Astrocyte (in vitro differentiated cells and primary cell): ENCODE measurements around the gene PPFIA1. TPM values are rescaled to one million over a fixed set of nuclear protein-coding genes. Genes with fewer than 3 reads are reported as not detected.

Experiments
- DNase-seq: peaks from one replicate; pipeline ENCODE4 v3.0.0-alpha.2; 2010; ENCODE audit warnings: low read depth
- FAIRE-seq: peaks from 2 replicates; lab custom pipeline; 2011; peaks lifted over from hg19 to GRCh38; lab: Jason Lieb, UNC
- H2AFZ ChIP-seq: 2 replicates; pipeline ENCODE4 v1.6.0; 2012; ENCODE audit warnings: low read depth, low read length, inconsistent platforms
- H3K27ac ChIP-seq: 2 replicates; pipeline ENCODE4 v1.5.1; 2011; ENCODE audit warnings: low read depth, low read length, inconsistent platforms
- H3K27me3 ChIP-seq: 2 replicates; pipeline ENCODE4 v1.6.0; 2011; ENCODE audit warnings: low read length, inconsistent platforms; ENCODE audit not compliant: insufficient read depth
- H3K36me3 ChIP-seq: 2 replicates; pipeline ENCODE4 v1.5.1; 2011; ENCODE audit warnings: low read length, inconsistent platforms; ENCODE audit not compliant: insufficient read depth
- H3K4me1 ChIP-seq: 2 replicates; pipeline ENCODE4 v1.5.1; 2011; ENCODE audit warnings: low read length, inconsistent platforms; ENCODE audit not compliant: insufficient read depth
- H3K4me2 ChIP-seq: 2 replicates; pipeline ENCODE4 v1.6.0; 2012; ENCODE audit warnings: low read length, inconsistent platforms
- H3K4me3 ChIP-seq: 2 replicates; pipeline ENCODE4 v1.5.1; 2011; ENCODE audit warnings: low read depth, mild to moderate bottlenecking, low read length, inconsistent platforms; ENCODE audit not compliant: insufficient read depth
- H3K79me2 ChIP-seq: 2 replicates; pipeline ENCODE4 v1.6.0; 2012; ENCODE audit warnings: mild to moderate bottlenecking, low read length, inconsistent platforms; ENCODE audit not compliant: insufficient read depth
- H3K9ac ChIP-seq: 2 replicates; pipeline ENCODE4 v1.6.0; 2012; ENCODE audit warnings: mild to moderate bottlenecking, low read length, inconsistent platforms
- H3K9me3 ChIP-seq: 2 replicates; pipeline ENCODE4 v1.5.1; 2012; ENCODE audit warnings: low read depth, mild to moderate bottlenecking, low read length, inconsistent platforms; ENCODE audit not compliant: insufficient read depth
- H4K20me1 ChIP-seq: 2 replicates; pipeline ENCODE4 v1.6.0; 2012; ENCODE audit warnings: low read length, inconsistent platforms; ENCODE audit not compliant: insufficient read depth
- H3K27ac Mint-ChIP-seq: one replicate; pipeline ENCODE4 v1.8.0; 2021; ENCODE audit warnings: mild to moderate bottlenecking, mixed read lengths; ENCODE audit not compliant: unreplicated experiment
- H3K27me3 Mint-ChIP-seq: one replicate; pipeline ENCODE4 v1.8.0; 2021; ENCODE audit warnings: low read depth, mixed read lengths; ENCODE audit not compliant: unreplicated experiment
- H3K36me3 Mint-ChIP-seq: one replicate; pipeline ENCODE4 v1.8.0; 2021; ENCODE audit warnings: low read depth, mixed read lengths; ENCODE audit not compliant: unreplicated experiment
- H3K4me1 Mint-ChIP-seq: one replicate; pipeline ENCODE4 v1.8.0; 2021; ENCODE audit warnings: low read depth, mixed read lengths; ENCODE audit not compliant: unreplicated experiment
- H3K4me3 Mint-ChIP-seq: one replicate; pipeline ENCODE4 v1.8.0; 2021; ENCODE audit warnings: mild to moderate bottlenecking, moderate library complexity, mixed read lengths; ENCODE audit not compliant: unreplicated experiment
- H3K9me3 Mint-ChIP-seq: one replicate; pipeline ENCODE4 v1.8.0; 2021; ENCODE audit warnings: mild to moderate bottlenecking, mixed read lengths; ENCODE audit not compliant: unreplicated experiment
- EZH2 ChIP-seq: IDR thresholded peaks from 2 replicates; pipeline ENCODE4 v1.6.1; 2012; ENCODE audit warnings: mild to moderate bottlenecking, low read length, inconsistent platforms; ENCODE audit not compliant: insufficient read depth
- total RNA-seq: library from RNA; stranded (reverse); gene quantifications from 2 replicates; pipeline ENCODE4 v1.2.1, GENCODE V29; 2021
- TF ChIP-seq, protein P1 (sequence below): IDR thresholded peaks from 2 replicates; pipeline ENCODE4 v1.5.1; 2011; ENCODE audit warnings: low read depth, mild to moderate bottlenecking, inconsistent platforms, low read length, moderate library complexity; ENCODE audit not compliant: insufficient read depth

The PPFIA1 gene
- total RNA-seq, 1 donor from 2014 or later: 54.7 TPM

DNA sequence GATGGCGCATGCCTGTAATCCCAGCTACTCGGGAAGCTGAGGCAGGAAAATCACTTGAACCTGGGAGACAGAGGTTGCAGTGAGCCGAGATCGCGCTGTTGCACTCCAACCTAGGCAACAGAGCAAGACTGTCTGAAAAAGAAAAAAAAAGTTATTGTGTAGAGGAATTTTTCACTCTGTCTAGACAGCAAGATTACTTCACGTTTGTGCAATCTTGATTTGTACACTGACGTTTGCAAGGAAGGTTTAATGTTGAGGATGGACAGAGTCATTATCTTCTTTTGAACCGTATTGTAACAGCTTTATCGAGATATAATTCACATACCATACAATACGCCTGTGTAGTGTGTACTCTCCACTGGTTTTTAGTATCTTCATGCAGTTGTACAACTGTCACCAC lies 131.5 kb downstream of the PPFIA1 start:
- H3K36me3 ChIP-seq: peaks cover 17% of the 10 kb centered on the region
- no peak overlapping the region for H3K4me3 ChIP-seq
- H4K20me1 ChIP-seq: peaks cover 74% of the 10 kb centered on the region
- Mint-ChIP-seq H3K4me3 (no peak overlapping the region), H3K27ac (no peak overlapping the region), H3K4me1 (peaks cover 26% of the 10 kb centered on the region), H3K9me3 (no peaks in the 10 kb centered on the region), H3K36me3 (peaks cover 6% of the 10 kb centered on the region), H3K27me3 (no peaks in the 10 kb centered on the region)
- H3K4me1 ChIP-seq: peaks cover 24% of the 10 kb centered on the region
- H3K27ac ChIP-seq: no peak overlapping the region
- H3K79me2 ChIP-seq: peaks cover 98% of the 10 kb centered on the region
- TF ChIP-seq, protein P1, sequence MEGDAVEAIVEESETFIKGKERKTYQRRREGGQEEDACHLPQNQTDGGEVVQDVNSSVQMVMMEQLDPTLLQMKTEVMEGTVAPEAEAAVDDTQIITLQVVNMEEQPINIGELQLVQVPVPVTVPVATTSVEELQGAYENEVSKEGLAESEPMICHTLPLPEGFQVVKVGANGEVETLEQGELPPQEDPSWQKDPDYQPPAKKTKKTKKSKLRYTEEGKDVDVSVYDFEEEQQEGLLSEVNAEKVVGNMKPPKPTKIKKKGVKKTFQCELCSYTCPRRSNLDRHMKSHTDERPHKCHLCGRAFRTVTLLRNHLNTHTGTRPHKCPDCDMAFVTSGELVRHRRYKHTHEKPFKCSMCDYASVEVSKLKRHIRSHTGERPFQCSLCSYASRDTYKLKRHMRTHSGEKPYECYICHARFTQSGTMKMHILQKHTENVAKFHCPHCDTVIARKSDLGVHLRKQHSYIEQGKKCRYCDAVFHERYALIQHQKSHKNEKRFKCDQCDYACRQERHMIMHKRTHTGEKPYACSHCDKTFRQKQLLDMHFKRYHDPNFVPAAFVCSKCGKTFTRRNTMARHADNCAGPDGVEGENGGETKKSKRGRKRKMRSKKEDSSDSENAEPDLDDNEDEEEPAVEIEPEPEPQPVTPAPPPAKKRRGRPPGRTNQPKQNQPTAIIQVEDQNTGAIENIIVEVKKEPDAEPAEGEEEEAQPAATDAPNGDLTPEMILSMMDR: no peak
- no peak for TF ChIP-seq EZH2
- FAIRE-seq (no peak), DNase-seq (no peak)
- H3K4me2 ChIP-seq: no peak overlapping the region
- no peaks in the 10 kb centered on the region for H3K9me3 ChIP-seq
- H3K9ac ChIP-seq: no peak overlapping the region
- no peaks in the 10 kb centered on the region for H3K27me3 ChIP-seq
- no peak overlapping the region for H2AFZ ChIP-seq

- Mint-ChIP-seq H3K4me1 (peaks cover 24% of the 10 kb centered on the region), H3K27ac (no peak overlapping the region), H3K36me3 (peaks cover 9% of the 10 kb centered on the region), H3K9me3 (no peaks in the 10 kb centered on the region), H3K27me3 (no peaks in the 10 kb centered on the region), H3K4me3 (no peak overlapping the region)
- Histone ChIP-seq H3K9me3 (no peaks in the 10 kb centered on the region), H3K79me2 (peaks cover 98% of the 10 kb centered on the region), H3K27me3 (no peaks in the 10 kb centered on the region), H3K4me2 (no peak overlapping the region), H3K27ac (no peak overlapping the region), H3K4me1 (peaks cover 17% of the 10 kb centered on the region), H3K36me3 (peaks cover 23% of the 10 kb centered on the region), H2AFZ (no peak overlapping the region), H4K20me1 (peaks cover 81% of the 10 kb centered on the region), H3K9ac (peak overlapping the region; percentile 12), H3K4me3 (no peak overlapping the region)
- no peak for TF ChIP-seq EZH2
- TF ChIP-seq, protein P1: no peak
- DNase-seq (no peak), FAIRE-seq (no peak)
Measured at GRCh38 chr11:70402685-70403084, 132.2 kb downstream of the PPFIA1 start.

GRCh38 chr11:70404244-70404643 lies 133.8 kb downstream of the PPFIA1 start:
- Histone ChIP-seq H3K4me1 (peaks cover 15% of the 10 kb centered on the region), H3K9ac (no peak overlapping the region), H3K79me2 (peaks cover 97% of the 10 kb centered on the region), H3K27me3 (no peaks in the 10 kb centered on the region), H3K9me3 (no peaks in the 10 kb centered on the region), H3K27ac (no peak overlapping the region), H2AFZ (no peak overlapping the region), H3K4me3 (no peak overlapping the region), H3K4me2 (no peak overlapping the region), H3K36me3 (peaks cover 37% of the 10 kb centered on the region), H4K20me1 (peaks cover 95% of the 10 kb centered on the region)
- H3K27me3 Mint-ChIP-seq: no peaks in the 10 kb centered on the region
- peaks cover 29% of the 10 kb centered on the region for H3K4me1 Mint-ChIP-seq
- TF ChIP-seq EZH2: no peak
- TF ChIP-seq, protein P1: no peak
- FAIRE-seq: no peak
- H3K4me3 Mint-ChIP-seq: no peak overlapping the region
- H3K9me3 Mint-ChIP-seq: no peaks in the 10 kb centered on the region
- H3K27ac Mint-ChIP-seq: no peak overlapping the region
- H3K36me3 Mint-ChIP-seq: peaks cover 11% of the 10 kb centered on the region
- no peak for DNase-seq
